ENCODE results near the gene SH3GL2.

GRCh38 chr9:17665450-17665849, 86.6 kb downstream of the SH3GL2 start:
- no peak for TF ChIP-seq POU6F1 (CRISPR knock-in tag; IDR thresholded peaks at IDR 0.05; ENCODE audit: borderline replicate concordance, low read depth)
- TF ChIP-seq ZNF70 (CRISPR knock-in tag; IDR thresholded peaks at IDR 0.05) = no peak
- no peak for TF ChIP-seq PATZ1 (CRISPR knock-in tag; IDR thresholded peaks at IDR 0.05; ENCODE audit: borderline replicate concordance)
- no peak for TF ChIP-seq ZFP30 (CRISPR knock-in tag; IDR thresholded peaks at IDR 0.05)
- no peak for TF ChIP-seq PPARA (CRISPR knock-in tag; IDR thresholded peaks at IDR 0.05; ENCODE audit: borderline replicate concordance)
- no peak for TF ChIP-seq ARNTL (CRISPR knock-in tag; IDR thresholded peaks at IDR 0.05; ENCODE audit: borderline replicate concordance, low read depth)
- TF ChIP-seq RARB (CRISPR knock-in tag; IDR thresholded peaks at IDR 0.05) = no peak
- TF ChIP-seq TOX (CRISPR knock-in tag; IDR thresholded peaks at IDR 0.05; ENCODE audit: borderline replicate concordance) = no peak
- TF ChIP-seq CSRNP3 (CRISPR knock-in tag; IDR thresholded peaks at IDR 0.05) = no peak
- no peak for TF ChIP-seq CSDC2 (CRISPR knock-in tag; IDR thresholded peaks at IDR 0.05)
